ENCODE data around the gene PGF.

The PGF gene

GRCh38 chr14:74891870-74892269 lies 63.5 kb downstream of the PGF start:
- no peak for FAIRE-seq

Measured in G401.6 (cell line).